Measurements from ENCODE around the gene SPATA20. TPM values are rescaled to one million over a fixed set of nuclear protein-coding genes. Genes with fewer than 3 reads are reported as not detected.

Gene SPATA20
- polyA plus RNA-seq, 1 donor from 2014 or later: 53.5 TPM

GRCh38 chr17:50551433-50551815, 4.5 kb downstream of the SPATA20 start:
- Histone ChIP-seq H3K27ac (ENCODE audit: low read length) (no peak overlapping the region), H3K4me3 (ENCODE audit: low read length) (no peak overlapping the region), H3K36me3 (ENCODE audit: insufficient read depth, low read length) (no peaks in the 10 kb centered on the region), H2AFZ (ENCODE audit: low read depth, low read length) (no peak overlapping the region), H3K79me2 (replicated peaks; ENCODE audit: insufficient read depth, low read length) (no peaks in the 10 kb centered on the region), H3K9me2 (ENCODE audit: insufficient read depth, low read length) (no peaks in the 10 kb centered on the region), H3K4me2 (ENCODE audit: low read length) (no peak overlapping the region), H3K9me3 (ENCODE audit: low read length) (no peaks in the 10 kb centered on the region), H4K20me1 (ENCODE audit: insufficient read depth) (no peaks in the 10 kb centered on the region), H3K27me3 (ENCODE audit: insufficient read depth, low read depth, low read length) (no peaks in the 10 kb centered on the region), H3K9ac (ENCODE audit: low read length) (no peak overlapping the region), H3F3A (ENCODE audit: insufficient read depth, low read length, poor library complexity, severe bottlenecking) (no peaks in the 10 kb centered on the region)
- TF ChIP-seq POLR2AphosphoS5 (IDR thresholded peaks at IDR 0.05) (no peak), TAF1 (IDR thresholded peaks at IDR 0.05; ENCODE audit: low read depth) (no peak), RAD21 (conservative IDR thresholded peaks at IDR 0.05) (no peak), EP300 (conservative IDR thresholded peaks at IDR 0.05; ENCODE audit: poor library complexity, severe bottlenecking) (no peak), EZH2 (IDR thresholded peaks at IDR 0.05; ENCODE audit: borderline replicate concordance, insufficient read depth, low read length, poor library complexity, severe bottlenecking) (no peak), CTCF (IDR thresholded peaks at IDR 0.05; ENCODE audit: poor library complexity, severe bottlenecking) (no peak), MXI1 (conservative IDR thresholded peaks at IDR 0.05; ENCODE audit: poor library complexity, severe bottlenecking) (no peak), SMC3 (conservative IDR thresholded peaks at IDR 0.05; ENCODE audit: poor library complexity) (no peak)
- TF ChIP-seq, protein P1, sequence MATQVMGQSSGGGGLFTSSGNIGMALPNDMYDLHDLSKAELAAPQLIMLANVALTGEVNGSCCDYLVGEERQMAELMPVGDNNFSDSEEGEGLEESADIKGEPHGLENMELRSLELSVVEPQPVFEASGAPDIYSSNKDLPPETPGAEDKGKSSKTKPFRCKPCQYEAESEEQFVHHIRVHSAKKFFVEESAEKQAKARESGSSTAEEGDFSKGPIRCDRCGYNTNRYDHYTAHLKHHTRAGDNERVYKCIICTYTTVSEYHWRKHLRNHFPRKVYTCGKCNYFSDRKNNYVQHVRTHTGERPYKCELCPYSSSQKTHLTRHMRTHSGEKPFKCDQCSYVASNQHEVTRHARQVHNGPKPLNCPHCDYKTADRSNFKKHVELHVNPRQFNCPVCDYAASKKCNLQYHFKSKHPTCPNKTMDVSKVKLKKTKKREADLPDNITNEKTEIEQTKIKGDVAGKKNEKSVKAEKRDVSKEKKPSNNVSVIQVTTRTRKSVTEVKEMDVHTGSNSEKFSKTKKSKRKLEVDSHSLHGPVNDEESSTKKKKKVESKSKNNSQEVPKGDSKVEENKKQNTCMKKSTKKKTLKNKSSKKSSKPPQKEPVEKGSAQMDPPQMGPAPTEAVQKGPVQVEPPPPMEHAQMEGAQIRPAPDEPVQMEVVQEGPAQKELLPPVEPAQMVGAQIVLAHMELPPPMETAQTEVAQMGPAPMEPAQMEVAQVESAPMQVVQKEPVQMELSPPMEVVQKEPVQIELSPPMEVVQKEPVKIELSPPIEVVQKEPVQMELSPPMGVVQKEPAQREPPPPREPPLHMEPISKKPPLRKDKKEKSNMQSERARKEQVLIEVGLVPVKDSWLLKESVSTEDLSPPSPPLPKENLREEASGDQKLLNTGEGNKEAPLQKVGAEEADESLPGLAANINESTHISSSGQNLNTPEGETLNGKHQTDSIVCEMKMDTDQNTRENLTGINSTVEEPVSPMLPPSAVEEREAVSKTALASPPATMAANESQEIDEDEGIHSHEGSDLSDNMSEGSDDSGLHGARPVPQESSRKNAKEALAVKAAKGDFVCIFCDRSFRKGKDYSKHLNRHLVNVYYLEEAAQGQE (IDR thresholded peaks at IDR 0.05; ENCODE audit: borderline replicate concordance): no peak

DNA sequence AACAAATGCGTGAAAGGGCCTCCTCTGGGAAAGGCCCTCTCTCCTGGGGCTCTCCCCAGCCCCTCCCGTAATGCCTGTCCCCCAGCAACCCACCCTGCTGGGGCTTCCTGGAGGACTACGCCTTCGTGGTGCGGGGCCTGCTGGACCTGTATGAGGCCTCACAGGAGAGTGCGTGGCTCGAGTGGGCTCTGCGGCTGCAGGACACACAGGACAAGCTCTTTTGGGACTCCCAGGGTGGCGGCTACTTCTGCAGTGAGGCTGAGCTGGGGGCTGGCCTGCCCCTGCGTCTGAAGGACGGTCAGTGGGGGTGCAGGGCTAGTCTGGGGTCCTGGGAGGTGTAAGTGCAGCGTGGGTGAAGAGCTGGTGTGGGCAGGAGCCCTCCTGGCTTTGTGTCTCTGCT, 4.9 kb downstream of the SPATA20 start:
- no peaks in the 10 kb centered on the region for H3F3A ChIP-seq (ENCODE audit: insufficient read depth, low read length, poor library complexity, severe bottlenecking)
- H3K27me3 ChIP-seq (ENCODE audit: insufficient read depth, low read depth, low read length): no peaks in the 10 kb centered on the region
- no peak overlapping the region for H3K27ac ChIP-seq (ENCODE audit: low read length)
- no peaks in the 10 kb centered on the region for H3K9me3 ChIP-seq (ENCODE audit: low read length)
- no peak overlapping the region for H3K9ac ChIP-seq (ENCODE audit: low read length)
- TF ChIP-seq TAF1 (IDR thresholded peaks at IDR 0.05; ENCODE audit: low read depth): no peak
- TF ChIP-seq SMC3 (conservative IDR thresholded peaks at IDR 0.05; ENCODE audit: poor library complexity): no peak
- no peak for TF ChIP-seq POLR2AphosphoS5 (IDR thresholded peaks at IDR 0.05)
- TF ChIP-seq CTCF (IDR thresholded peaks at IDR 0.05; ENCODE audit: poor library complexity, severe bottlenecking): no peak
- no peak for TF ChIP-seq EZH2 (IDR thresholded peaks at IDR 0.05; ENCODE audit: borderline replicate concordance, insufficient read depth, low read length, poor library complexity, severe bottlenecking)
- TF ChIP-seq, protein P1 (IDR thresholded peaks at IDR 0.05; ENCODE audit: borderline replicate concordance): no peak
- no peak for TF ChIP-seq EP300 (conservative IDR thresholded peaks at IDR 0.05; ENCODE audit: poor library complexity, severe bottlenecking)
- no peak for TF ChIP-seq RAD21 (conservative IDR thresholded peaks at IDR 0.05)
- TF ChIP-seq MXI1 (conservative IDR thresholded peaks at IDR 0.05; ENCODE audit: poor library complexity, severe bottlenecking): no peak
- H3K79me2 ChIP-seq (replicated peaks; ENCODE audit: insufficient read depth, low read length): no peaks in the 10 kb centered on the region
- no peak overlapping the region for H3K4me2 ChIP-seq (ENCODE audit: low read length)
- no peak overlapping the region for H2AFZ ChIP-seq (ENCODE audit: low read depth, low read length)
- no peaks in the 10 kb centered on the region for H4K20me1 ChIP-seq (ENCODE audit: insufficient read depth)
- no peaks in the 10 kb centered on the region for H3K9me2 ChIP-seq (ENCODE audit: insufficient read depth, low read length)
- no peak overlapping the region for H3K4me3 ChIP-seq (ENCODE audit: low read length)
- H3K36me3 ChIP-seq (ENCODE audit: insufficient read depth, low read length): no peaks in the 10 kb centered on the region

Measured in neural cell (in vitro differentiated cells).